K562 treated with DMSO at 1 percent for 48 hours (cell line): ENCODE results near the gene USP17L27. TPM values are rescaled to one million over a fixed set of nuclear protein-coding genes. Genes with fewer than 3 reads are reported as not detected.

Experiments used
- total RNA-seq: library from RNA; unstranded; fragments of 300-600 nt; gene quantifications from 2 replicates; pipeline ENCODE4 v1.2.3, GENCODE V29; 2022; ENCODE audit warnings: low replicate concordance; ENCODE audit errors: extremely low read depth

USP17L27 gene, protein sequence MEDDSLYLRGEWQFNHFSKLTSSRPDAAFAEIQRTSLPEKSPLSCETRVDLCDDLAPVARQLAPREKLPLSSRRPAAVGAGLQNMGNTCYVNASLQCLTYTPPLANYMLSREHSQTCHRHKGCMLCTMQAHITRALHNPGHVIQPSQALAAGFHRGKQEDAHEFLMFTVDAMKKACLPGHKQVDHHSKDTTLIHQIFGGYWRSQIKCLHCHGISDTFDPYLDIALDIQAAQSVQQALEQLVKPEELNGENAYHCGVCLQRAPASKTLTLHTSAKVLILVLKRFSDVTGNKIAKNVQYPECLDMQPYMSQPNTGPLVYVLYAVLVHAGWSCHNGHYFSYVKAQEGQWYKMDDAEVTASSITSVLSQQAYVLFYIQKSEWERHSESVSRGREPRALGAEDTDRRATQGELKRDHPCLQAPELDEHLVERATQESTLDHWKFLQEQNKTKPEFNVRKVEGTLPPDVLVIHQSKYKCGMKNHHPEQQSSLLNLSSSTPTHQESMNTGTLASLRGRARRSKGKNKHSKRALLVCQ
- total RNA-seq, result not detected in 2 replicates

GRCh38 chr4:9343848-9344247 is at the start of gene USP17L27:
Gene USP17L27, plus strand, starts transcription at chr4:9344148. Its CDS starts 0 bp downstream, at chr4:9344148.

GRCh38 chr4:9324865-9325264 is 19.1 kb upstream of the USP17L27 start, which contains the start of gene USP17L24:
Gene USP17L24, plus strand, starts transcription at chr4:9325165. Its CDS starts 0 bp downstream, at chr4:9325165.

DNA sequence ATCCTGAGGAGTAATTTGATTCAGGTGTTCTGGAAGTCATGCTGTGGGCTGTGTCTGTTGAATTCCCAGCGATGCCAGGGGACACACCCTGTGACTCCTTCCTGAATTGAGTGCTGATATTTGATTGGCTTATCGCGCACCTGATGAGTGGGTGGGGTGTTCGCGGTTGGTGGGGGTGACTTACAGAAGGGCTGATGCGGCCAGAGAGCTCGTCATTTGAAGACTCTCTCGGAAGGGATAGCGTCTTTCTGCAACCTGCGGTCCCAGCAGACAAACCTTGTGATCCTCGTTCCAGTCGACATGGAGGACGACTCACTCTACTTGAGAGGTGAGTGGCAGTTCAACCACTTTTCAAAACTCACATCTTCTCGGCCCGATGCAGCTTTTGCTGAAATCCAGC is 14.3 kb upstream of the USP17L27 start, which contains the start of gene USP17L25:
USP17L25 (plus strand) TSS at position 301 of the 400 bp plus-strand sequence; CDS start at position 301, 0 bp downstream.

DNA sequence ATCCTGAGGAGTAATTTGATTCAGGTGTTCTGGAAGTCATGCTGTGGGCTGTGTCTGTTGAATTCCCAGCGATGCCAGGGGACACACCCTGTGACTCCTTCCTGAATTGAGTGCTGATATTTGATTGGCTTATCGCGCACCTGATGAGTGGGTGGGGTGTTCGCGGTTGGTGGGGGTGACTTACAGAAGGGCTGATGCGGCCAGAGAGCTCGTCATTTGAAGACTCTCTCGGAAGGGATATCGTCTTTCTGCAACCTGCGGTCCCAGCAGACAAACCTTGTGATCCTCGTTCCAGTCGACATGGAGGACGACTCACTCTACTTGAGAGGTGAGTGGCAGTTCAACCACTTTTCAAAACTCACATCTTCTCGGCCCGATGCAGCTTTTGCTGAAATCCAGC is 9.6 kb upstream of the USP17L27 start, which contains the start of gene USP17L26:
USP17L26 (plus strand) TSS at position 301 of the 400 bp plus-strand sequence; CDS start at position 301, 0 bp downstream.

GRCh38 chr4:9339103-9339502 is 4.8 kb upstream of the USP17L27 start, which contains the start of gene USP17L5:
Gene USP17L5, plus strand, starts transcription at chr4:9339403. Its CDS starts 0 bp downstream, at chr4:9339403.

DNA sequence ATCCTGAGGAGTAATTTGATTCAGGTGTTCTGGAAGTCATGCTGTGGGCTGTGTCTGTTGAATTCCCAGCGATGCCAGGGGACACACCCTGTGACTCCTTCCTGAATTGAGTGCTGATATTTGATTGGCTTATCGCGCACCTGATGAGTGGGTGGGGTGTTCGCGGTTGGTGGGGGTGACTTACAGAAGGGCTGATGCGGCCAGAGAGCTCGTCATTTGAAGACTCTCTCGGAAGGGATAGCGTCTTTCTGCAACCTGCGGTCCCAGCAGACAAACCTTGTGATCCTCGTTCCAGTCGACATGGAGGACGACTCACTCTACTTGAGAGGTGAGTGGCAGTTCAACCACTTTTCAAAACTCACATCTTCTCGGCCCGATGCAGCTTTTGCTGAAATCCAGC is 4.6 kb downstream of the USP17L27 start, which contains the start of gene USP17L28:
USP17L28 (plus strand) TSS at position 301 of the 400 bp plus-strand sequence; CDS start at position 301, 0 bp downstream.

GRCh38 chr4:9353338-9353737 is 9.4 kb downstream of the USP17L27 start, which contains the start of gene USP17L29:
Gene USP17L29, plus strand, starts transcription at chr4:9353638. Its CDS starts 0 bp downstream, at chr4:9353638.

DNA sequence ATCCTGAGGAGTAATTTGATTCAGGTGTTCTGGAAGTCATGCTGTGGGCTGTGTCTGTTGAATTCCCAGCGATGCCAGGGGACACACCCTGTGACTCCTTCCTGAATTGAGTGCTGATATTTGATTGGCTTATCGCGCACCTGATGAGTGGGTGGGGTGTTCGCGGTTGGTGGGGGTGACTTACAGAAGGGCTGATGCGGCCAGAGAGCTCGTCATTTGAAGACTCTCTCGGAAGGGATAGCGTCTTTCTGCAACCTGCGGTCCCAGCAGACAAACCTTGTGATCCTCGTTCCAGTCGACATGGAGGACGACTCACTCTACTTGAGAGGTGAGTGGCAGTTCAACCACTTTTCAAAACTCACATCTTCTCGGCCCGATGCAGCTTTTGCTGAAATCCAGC is 18.9 kb downstream of the USP17L27 start, which contains the start of gene USP17L30:
USP17L30 (plus strand) TSS at position 301 of the 400 bp plus-strand sequence; CDS start at position 301, 0 bp downstream.

Other genes with a start within 250 kb of the USP17L27 start
- not detected in 2 replicates for gene FAM90A26, start 173.7 kb upstream of the USP17L27 start, total RNA-seq
- gene USP17L10, start 133.5 kb upstream of the USP17L27 start, total RNA-seq, result not detected in 2 replicates
- not detected in 2 replicates for gene USP17L11, start 128.7 kb upstream of the USP17L27 start, total RNA-seq
- gene USP17L12, start 124.0 kb upstream of the USP17L27 start, total RNA-seq, result not detected in 2 replicates
- not detected in 2 replicates for gene USP17L13, start 119.3 kb upstream of the USP17L27 start, total RNA-seq
- gene USP17L15, start 109.8 kb upstream of the USP17L27 start, total RNA-seq, result not detected in 2 replicates
- not detected in 2 replicates for gene USP17L17, start 100.3 kb upstream of the USP17L27 start, total RNA-seq
- gene USP17L18, start 95.5 kb upstream of the USP17L27 start, total RNA-seq, result not detected in 2 replicates
- gene USP17L19, start 90.8 kb upstream of the USP17L27 start, total RNA-seq, result not detected in 2 replicates
- gene USP17L20, start 86.0 kb upstream of the USP17L27 start, total RNA-seq, result not detected in 2 replicates
- not detected in 2 replicates for gene USP17L21, start 81.3 kb upstream of the USP17L27 start, total RNA-seq
- gene USP17L22, start 76.5 kb upstream of the USP17L27 start, total RNA-seq, result not detected in 2 replicates
- not detected in 2 replicates for gene USP17L24, start 19.0 kb upstream of the USP17L27 start, total RNA-seq
- gene USP17L25, start 14.2 kb upstream of the USP17L27 start, total RNA-seq, result not detected in 2 replicates
- not detected in 2 replicates for gene USP17L26, start 9.5 kb upstream of the USP17L27 start, total RNA-seq
- gene USP17L5, start 4.7 kb upstream of the USP17L27 start, total RNA-seq, result not detected in 2 replicates
- not detected in 2 replicates for gene USP17L28, start 4.7 kb downstream of the USP17L27 start, total RNA-seq
- gene USP17L29, start 9.5 kb downstream of the USP17L27 start, total RNA-seq, result not detected in 2 replicates
- not detected in 2 replicates for gene USP17L30, start 19.0 kb downstream of the USP17L27 start, total RNA-seq
- not detected in 2 replicates for gene DEFB131A, start 100.3 kb downstream of the USP17L27 start, total RNA-seq